Coronary artery (tissue), 2 donors: Measurements from ENCODE around the gene WFDC10B.
"Not testable (repeated sequence)": the region's sequence is repeated elsewhere in the genome, so short reads cannot be mapped to it uniquely, and the experiment has no call there.

Experiments
- DNase-seq: peaks from one replicate; pipeline ENCODE4 v3.0.0-alpha.2; 2017; ENCODE audit warnings: low spot score
- H3K27ac ChIP-seq, 2 donors: fragments of 200-600 bp; sonication (generic); one replicate each; pipeline ENCODE4 v1.5.1; 2016 to 2019
- H3K4me3 ChIP-seq: fragments of 200-600 bp; sonication (generic); 2 replicates; pipeline ENCODE4 v1.5.1; 2016; ENCODE audit warnings: mild to moderate bottlenecking, moderate library complexity
- CTCF ChIP-seq: fragments of 200-600 bp; sonication (generic); IDR thresholded peaks from one replicate; pipeline ENCODE4 v1.5.1; 2019; ENCODE audit warnings: antibody characterized with exemption

WFDC10B gene

DNA sequence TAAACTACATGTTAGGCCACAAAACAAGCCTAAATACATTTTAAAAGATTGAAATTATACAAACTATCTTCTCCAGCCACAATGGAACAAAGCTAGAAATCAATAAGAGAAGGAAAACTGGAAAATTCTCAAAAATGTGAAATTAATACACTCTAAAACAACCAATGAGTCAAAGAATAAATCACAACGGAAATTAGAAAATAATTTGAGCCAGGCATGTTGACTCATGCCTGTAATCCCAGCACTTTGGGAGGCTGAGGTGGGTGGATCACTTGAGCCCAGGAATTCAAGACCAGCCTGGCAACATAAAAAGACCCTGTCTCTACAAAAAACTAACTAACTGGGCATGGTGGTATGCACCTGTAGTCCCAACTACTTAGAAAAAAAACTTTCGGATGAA is 9.3 kb downstream of the WFDC10B start:
- Histone ChIP-seq H3K27ac (no peak overlapping the region), H3K4me3 (no peak overlapping the region)
- TF ChIP-seq CTCF: no peak
- no peak for DNase-seq

GRCh38 chr20:45693346-45693745 is 11.5 kb downstream of the WFDC10B start:
- DNase-seq, H3K27ac ChIP-seq, H3K4me3 ChIP-seq: not testable (repeated sequence)

GRCh38 chr20:45685896-45686295 is 18.9 kb downstream of the WFDC10B start:
- no peak overlapping the region for H3K4me3 ChIP-seq
- H3K27ac ChIP-seq: no peak overlapping the region
- DNase-seq: no peak
- no peak for TF ChIP-seq CTCF

DNA sequence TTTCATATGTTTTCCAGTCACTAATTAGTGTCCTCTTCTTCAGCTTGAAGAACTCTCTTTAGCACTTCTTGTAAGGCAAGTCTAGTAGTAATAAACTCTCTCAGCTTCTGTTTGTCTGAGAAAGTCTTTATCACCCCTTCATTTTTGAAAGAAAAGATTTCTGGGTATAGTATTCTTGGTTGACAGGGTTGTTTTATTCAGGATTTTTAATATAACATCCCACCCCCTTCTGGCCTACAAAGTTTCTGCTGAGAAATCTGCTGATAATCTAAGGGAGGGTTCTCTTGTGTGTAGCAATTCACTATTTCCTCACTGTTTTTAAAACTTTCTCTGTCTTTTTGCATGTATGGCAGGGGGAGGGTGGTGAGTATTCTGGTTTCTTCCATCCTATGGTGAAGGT is 25.2 kb downstream of the WFDC10B start:
- TF ChIP-seq CTCF: no peak
- H3K27ac ChIP-seq: no peak overlapping the region
- no peak overlapping the region for H3K4me3 ChIP-seq
- DNase-seq: no peak

DNA sequence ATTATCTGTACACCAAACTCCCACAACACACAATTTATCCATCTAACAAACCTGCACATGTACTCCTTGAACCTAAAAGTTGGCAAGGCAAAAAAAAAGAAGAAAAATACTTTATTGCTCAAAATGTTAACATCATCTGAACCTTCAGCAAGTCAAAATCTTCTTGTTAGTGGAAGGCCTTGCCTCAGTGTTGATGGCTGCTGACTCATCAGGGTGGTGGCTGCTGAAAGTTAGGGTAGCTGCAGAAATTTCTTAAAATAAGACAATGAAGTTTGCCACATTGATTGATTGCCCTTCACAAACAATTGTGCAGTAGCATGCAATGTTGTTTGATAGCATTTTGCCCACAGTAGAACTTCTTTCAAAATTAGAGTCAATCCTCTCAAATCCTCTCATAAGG is 32.1 kb downstream of the WFDC10B start:
- no peak for DNase-seq
- TF ChIP-seq CTCF: no peak
- Histone ChIP-seq H3K27ac (no peak overlapping the region), H3K4me3 (no peak overlapping the region)

DNA sequence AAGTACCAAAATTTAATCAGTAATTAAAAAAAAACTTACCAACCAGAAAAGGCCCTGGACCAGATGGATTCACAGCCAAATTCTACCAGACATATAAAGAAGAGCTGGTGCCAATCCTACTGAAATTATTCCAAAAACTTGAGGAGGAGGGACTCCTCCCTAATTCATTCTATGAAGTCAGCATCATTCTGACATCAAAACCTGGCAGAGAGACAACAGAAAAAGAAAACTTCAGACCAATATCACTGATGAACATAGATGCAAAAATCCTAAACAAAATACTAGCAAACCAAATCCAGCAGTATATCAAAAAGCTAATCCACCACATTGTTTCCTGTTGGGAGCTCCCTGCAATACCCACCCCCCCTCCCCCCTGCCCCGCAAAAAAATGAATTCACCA is 34.7 kb downstream of the WFDC10B start, which contains the start of gene WFDC11:
TSS of gene WFDC11 (minus strand) at position 101 of the 400 bp plus-strand sequence. CDS start 19,639 bp downstream, outside the sequence.
- TF ChIP-seq CTCF: no peak
- no peak within 1 kb of the TSS for H3K27ac ChIP-seq

DNA sequence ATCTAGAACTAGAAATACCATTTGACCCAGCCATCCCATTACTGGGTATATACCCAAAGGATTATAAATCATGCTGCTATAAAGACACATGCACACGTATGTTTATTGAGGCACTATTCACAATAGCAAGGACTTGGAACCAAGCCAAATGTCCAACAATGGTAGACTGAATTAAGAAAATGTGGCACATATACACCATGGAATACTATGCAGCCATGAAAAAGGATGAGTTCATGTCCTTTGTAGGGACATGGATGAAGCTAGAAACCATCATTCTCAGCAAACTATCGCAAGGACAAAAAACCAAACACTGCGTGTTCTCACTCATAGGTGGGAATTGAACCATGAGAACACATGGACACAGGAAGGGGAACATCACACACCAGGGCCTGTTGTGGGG is 47.8 kb downstream of the WFDC10B start:
- H3K27ac ChIP-seq, DNase-seq, H3K4me3 ChIP-seq: not testable (repeated sequence)

More for the DNA sequence above, 34.7 kb downstream of the WFDC10B start, which contains the start of gene WFDC11:
- no peak for DNase-seq
- H3K4me3 ChIP-seq: no peak within 1 kb of the TSS

DNA sequence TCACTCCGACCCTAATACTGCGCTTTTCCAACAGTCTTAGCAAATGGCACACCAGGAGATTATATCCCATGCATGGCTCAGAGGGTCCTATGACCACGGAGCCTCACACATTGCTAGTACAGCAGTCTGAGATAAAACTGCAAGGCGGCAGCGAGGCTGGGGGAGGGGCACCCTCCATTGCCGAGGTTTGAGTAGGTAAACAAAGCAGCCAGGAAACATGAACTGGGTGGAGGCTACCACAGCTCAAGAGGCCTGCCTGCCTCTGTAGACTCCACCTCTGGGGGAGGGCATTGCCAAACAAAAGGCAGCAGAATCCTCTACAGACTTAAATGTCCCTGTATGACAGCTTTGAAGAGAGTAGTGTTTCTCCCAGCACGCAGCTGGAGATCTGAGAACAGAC is 53.1 kb downstream of the WFDC10B start:
- DNase-seq: not testable (repeated sequence)

DNA sequence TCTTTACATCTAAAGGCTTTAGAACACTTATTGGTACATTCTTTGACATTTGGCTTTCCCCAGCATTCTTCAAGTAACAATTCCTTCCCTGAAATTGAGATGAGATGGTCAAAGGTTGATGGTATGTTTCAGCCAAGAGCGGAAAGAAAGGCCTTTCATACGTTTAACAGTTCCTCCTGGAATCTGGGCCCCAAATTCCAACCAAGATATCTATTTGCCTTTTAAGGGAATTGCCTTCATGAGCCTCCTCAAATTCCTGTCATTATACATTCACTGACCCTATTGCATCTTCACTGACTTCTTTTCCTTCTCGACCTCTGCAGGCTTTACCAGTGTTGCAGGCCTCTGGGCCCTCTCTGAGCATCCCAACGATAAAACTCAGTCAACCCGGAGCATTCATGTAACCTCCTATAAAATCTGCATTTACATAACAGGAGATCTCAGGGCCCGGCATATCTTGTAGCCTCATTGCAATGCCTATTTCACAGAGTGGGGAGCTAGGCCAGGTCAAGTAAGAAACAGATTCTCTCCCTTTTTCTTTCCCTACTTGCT is 55.4 kb downstream of the WFDC10B start:
- no peak overlapping the region for H3K27ac ChIP-seq
- no peak for TF ChIP-seq CTCF
- DNase-seq: no peak
- H3K4me3 ChIP-seq: no peak overlapping the region

More for the DNA sequence above, 53.1 kb downstream of the WFDC10B start:
- H3K27ac ChIP-seq, H3K4me3 ChIP-seq: not testable (repeated sequence)
